Ovary (tissue), 9 donors: ENCODE data around the gene ZNF511. TPM values are rescaled to one million over a fixed set of nuclear protein-coding genes. Genes with fewer than 3 reads are reported as not detected.

Experiments used
- DNase-seq, 5 donors: peaks; one replicate each; pipeline ENCODE4 v3.0.0-alpha.2; 2019 to 2020
- H3K27ac ChIP-seq, 2 donors: fragments of 200-600 bp; one replicate each; pipeline versions ENCODE4 v1.5.1 to v1.8.0; 2019 to 2022
- H3K27me3 ChIP-seq: fragments of 200-600 bp; one replicate; pipeline ENCODE4 v1.8.0; 2022
- H3K36me3 ChIP-seq: fragments of 200-600 bp; sonication (generic); one replicate; pipeline ENCODE4 v1.5.1; 2019
- H3K4me1 ChIP-seq: one replicate; pipeline ENCODE4 v1.8.1; 2013; ENCODE audit warnings: mild to moderate bottlenecking, moderate library complexity; ENCODE audit not compliant: insufficient read depth
- H3K4me3 ChIP-seq: fragments of 200-600 bp; sonication (generic); one replicate; pipeline ENCODE4 v1.5.1; 2017
- H3K9me3 ChIP-seq, 2 donors: fragments of 200-600 bp in 1 of 2; sonication (generic) in 1 of 2; one replicate each; pipeline versions ENCODE4 v1.5.1 to v1.8.1; 2013 to 2019; ENCODE audit warnings: mild to moderate bottlenecking in 1 of 2, moderate library complexity in 1 of 2
- EP300 ChIP-seq: sonication (generic); formaldehyde crosslinking; IDR thresholded peaks from one replicate; pipeline ENCODE4 v1.6.1; 2017; ENCODE audit warnings: antibody characterized with exemption
- POLR2A ChIP-seq: fragments of 450-650 bp; IDR thresholded peaks from one replicate; pipeline ENCODE4 v1.6.1; 2017; ENCODE audit warnings: antibody characterized with exemption, mild to moderate bottlenecking, moderate library complexity
- WGBS, 3 donors: extraction: QIAGEN DNeasy Blood & Tissue Kit in 1 of 3; methylation state at CpG; one replicate each; pipeline versions ENCODE4 v1.1.5 to v1.1.7; 2013 to 2017; 5-methylcytosine and 5-hydroxymethylcytosine counted together
- intact Hi-C, 4 donors: fragments of 100-400 bp; cut with DNase I; formaldehyde crosslinking; loops; one replicate each; pipeline versions ENCODE4 v1.11.0 to v1.15.1; 2022 to 2023
- polyA plus RNA-seq, 2 donors: library from polyadenylated mRNA; stranded (reverse); fragments of 200-250 nt in 1 of 2; fragments of 350-450 nt in 1 of 2; fragmentation: Illumina TruSeq in 1 of 2; extraction: RNeasy Lipid Tissue Mini Kit (QIAGEN cat#74804) in 1 of 2; gene quantifications; one replicate each; pipeline ENCODE4 v1.2.3, GENCODE V29; 2013 to 2014
- total RNA-seq, 7 donors: library from RNA; depleted of rRNA in 2 of 7; stranded (reverse); fragments of >200 nt in 2 of 7; fragmentation: NEBNext Ultra II Directional in 3 of 7; extraction: Animal tissue kit (Norgen Biotek cat#: 25700) in 3 of 7; gene quantifications; one replicate each; pipeline versions ENCODE4 v1.1.0 to v1.2.4, GENCODE V29; 2016 to 2023
- TF ChIP-seq, protein P1 (sequence below), 3 donors: fragments of 450-650 bp in 2 of 3; fragments of 200-600 bp in 1 of 3; IDR thresholded peaks; one replicate each; pipeline versions ENCODE4 v1.5.1 to v1.8.0; 2016 to 2022; ENCODE audit warnings: antibody characterized with exemption in 3 of 3, mild to moderate bottlenecking in 1 of 3
- donor health status: DM: no; HTN: no; CAD: no; lungs with moderate emphysema.
- donor health status: DM: no; HTN: no; CAD: no.
- donor health status: Bipolar disorder and iron deficiency.
- donor health status: DM: yes; HTN: yes; CAD: no.
- donor health status: DM: no; HTN: no; CAD: no.
- donor health status: DM: yes; HTN: yes; CAD: no.

ZNF511 gene
- total and polyA plus RNA-seq, 9 donors: 16.3 to 64.8 (median 46.8) TPM

GRCh38 chr10:133267293-133267692 is 41.4 kb upstream of the ZNF511 start:
- TF ChIP-seq POLR2A (no peak), EP300 (no peak)
- TF ChIP-seq, protein P1, sequence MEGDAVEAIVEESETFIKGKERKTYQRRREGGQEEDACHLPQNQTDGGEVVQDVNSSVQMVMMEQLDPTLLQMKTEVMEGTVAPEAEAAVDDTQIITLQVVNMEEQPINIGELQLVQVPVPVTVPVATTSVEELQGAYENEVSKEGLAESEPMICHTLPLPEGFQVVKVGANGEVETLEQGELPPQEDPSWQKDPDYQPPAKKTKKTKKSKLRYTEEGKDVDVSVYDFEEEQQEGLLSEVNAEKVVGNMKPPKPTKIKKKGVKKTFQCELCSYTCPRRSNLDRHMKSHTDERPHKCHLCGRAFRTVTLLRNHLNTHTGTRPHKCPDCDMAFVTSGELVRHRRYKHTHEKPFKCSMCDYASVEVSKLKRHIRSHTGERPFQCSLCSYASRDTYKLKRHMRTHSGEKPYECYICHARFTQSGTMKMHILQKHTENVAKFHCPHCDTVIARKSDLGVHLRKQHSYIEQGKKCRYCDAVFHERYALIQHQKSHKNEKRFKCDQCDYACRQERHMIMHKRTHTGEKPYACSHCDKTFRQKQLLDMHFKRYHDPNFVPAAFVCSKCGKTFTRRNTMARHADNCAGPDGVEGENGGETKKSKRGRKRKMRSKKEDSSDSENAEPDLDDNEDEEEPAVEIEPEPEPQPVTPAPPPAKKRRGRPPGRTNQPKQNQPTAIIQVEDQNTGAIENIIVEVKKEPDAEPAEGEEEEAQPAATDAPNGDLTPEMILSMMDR (IDR thresholded peaks at IDR 0.05): no peak
- no peak for DNase-seq
- Histone ChIP-seq H3K36me3 (no peaks in the 10 kb centered on the region), H3K27me3 (no peaks in the 10 kb centered on the region), H3K27ac (no peak overlapping the region), H3K9me3 (no peaks in the 10 kb centered on the region), H3K4me3 (no peak overlapping the region), H3K4me1 (peaks cover 3% of the 10 kb centered on the region)
- intact Hi-C loops: no loop called here
- 80 to 88% (median 83%) methylated on average over 14 of the region's 14 CpGs for WGBS, 3 donors

- Histone ChIP-seq H3K4me1 (no peaks in the 10 kb centered on the region), H3K4me3 (no peak overlapping the region), H3K27me3 (no peaks in the 10 kb centered on the region), H3K36me3 (no peaks in the 10 kb centered on the region), H3K9me3 (no peaks in the 10 kb centered on the region), H3K27ac (no peak overlapping the region)
- no peak for DNase-seq
- intact Hi-C loops: no loop called here
- TF ChIP-seq POLR2A (no peak), EP300 (no peak)
- TF ChIP-seq, protein P1 (IDR thresholded peaks at IDR 0.05): no peak
- WGBS, 3 donors: 88 to 91% (median 89%) methylated on average over 22 of the region's 22 CpGs
Observed at GRCh38 chr10:133267829-133268228, 40.9 kb upstream of the ZNF511 start.

DNA sequence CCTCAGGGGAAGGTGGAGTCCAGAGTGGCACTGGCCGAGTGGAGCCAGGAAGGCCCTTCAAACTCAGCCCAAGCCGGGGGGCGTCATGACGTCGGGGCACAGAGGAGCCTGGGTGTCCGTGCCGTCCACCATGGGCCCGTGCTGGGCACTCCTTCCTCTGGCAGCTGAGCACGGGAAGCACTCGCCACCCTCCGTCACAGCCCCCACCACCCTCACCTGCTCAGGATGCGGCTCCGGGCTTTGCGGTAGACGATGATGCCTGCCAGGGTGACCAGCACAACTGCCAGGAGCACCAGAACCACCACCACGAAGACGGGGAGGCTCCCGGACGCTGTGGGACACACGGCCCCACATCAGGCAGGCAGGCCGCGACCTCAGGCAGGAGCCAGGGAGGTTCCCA is 40.2 kb upstream of the ZNF511 start:
- H3K27ac ChIP-seq: no peak overlapping the region
- DNase-seq: no peak
- no peaks in the 10 kb centered on the region for H3K4me1 ChIP-seq
- no peaks in the 10 kb centered on the region for H3K9me3 ChIP-seq
- no peaks in the 10 kb centered on the region for H3K36me3 ChIP-seq
- intact Hi-C loops: no loop called here
- no peaks in the 10 kb centered on the region for H3K27me3 ChIP-seq
- H3K4me3 ChIP-seq: no peak overlapping the region
- TF ChIP-seq POLR2A (no peak), EP300 (no peak)
- TF ChIP-seq, protein P1 (IDR thresholded peaks at IDR 0.05): no peak
- 90 to 96% (median 92%) methylated on average over 16 to 22 of the region's 22 CpGs for WGBS, 3 donors

DNA sequence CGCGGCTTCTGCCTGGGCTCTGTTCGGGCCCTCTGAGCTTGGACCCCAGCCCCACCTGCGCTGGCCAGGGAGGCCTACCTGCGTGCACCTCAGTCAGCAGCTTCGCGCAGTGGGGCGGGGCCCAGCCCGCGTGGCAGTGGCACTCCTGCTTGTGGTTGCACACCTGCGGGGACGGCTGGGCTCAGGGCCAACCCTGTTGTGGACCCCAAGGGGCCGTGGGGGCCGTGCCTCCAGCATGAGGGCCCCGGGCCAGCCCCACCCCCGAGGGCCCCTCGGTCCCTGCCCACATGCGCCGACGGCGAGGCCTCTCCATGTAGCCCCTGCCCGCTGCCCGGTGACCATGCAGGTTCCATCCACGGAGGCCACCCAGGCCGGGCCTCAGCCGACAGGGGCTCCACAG is 39.3 kb upstream of the ZNF511 start:
- WGBS, 3 donors: 81 to 85% (median 84%) methylated on average over 8 to 26 of the region's 26 CpGs

More for the DNA sequence above, 39.3 kb upstream of the ZNF511 start:
- TF ChIP-seq POLR2A (no peak), EP300 (no peak)
- TF ChIP-seq, protein P1 (IDR thresholded peaks at IDR 0.05): no peak
- intact Hi-C loops: no loop called here
- Histone ChIP-seq H3K27ac (no peak overlapping the region), H3K4me3 (no peak overlapping the region), H3K27me3 (no peaks in the 10 kb centered on the region), H3K36me3 (no peaks in the 10 kb centered on the region), H3K4me1 (no peaks in the 10 kb centered on the region), H3K9me3 (no peaks in the 10 kb centered on the region)
- DNase-seq: no peak
